Testis (tissue), 3 donors: ENCODE results near the gene TOE1. TPM values are rescaled to one million over a fixed set of nuclear protein-coding genes. Genes with fewer than 3 reads are reported as not detected.

Experiments used
- DNase-seq: peaks from one replicate; pipeline ENCODE4 v3.0.0-alpha.2; 2019
- H3K27ac ChIP-seq, 2 donors: fragments of 200-600 bp; sonication (generic); one replicate each; pipeline ENCODE4 v1.5.1; 2019
- H3K27me3 ChIP-seq: fragments of 200-600 bp; sonication (generic); one replicate; pipeline ENCODE4 v1.5.1; 2019
- H3K36me3 ChIP-seq: fragments of 200-600 bp; sonication (generic); one replicate; pipeline ENCODE4 v1.5.1; 2017; ENCODE audit warnings: low read depth; ENCODE audit errors: missing control alignments
- H3K4me1 ChIP-seq: fragments of 200-600 bp; sonication (generic); one replicate; pipeline ENCODE4 v1.5.1; 2019
- H3K4me3 ChIP-seq, 2 donors: fragments of 200-600 bp; sonication (generic); one replicate each; pipeline ENCODE4 v1.5.1; 2017 to 2019
- H3K9me3 ChIP-seq: fragments of 200-600 bp; sonication (generic); one replicate; pipeline ENCODE4 v1.5.1; 2017
- CTCF ChIP-seq, 3 experiments: fragments of 450-650 bp in 2 of 3; fragments of 200-600 bp in 1 of 3; sonication (generic) in 1 of 3; IDR thresholded peaks; one replicate each; pipeline ENCODE4 v1.5.1; 2016 to 2019; ENCODE audit warnings: antibody characterized with exemption in 3 of 3, mild to moderate bottlenecking in 2 of 3, moderate library complexity in 1 of 3
- POLR2A ChIP-seq: fragments of 450-650 bp; IDR thresholded peaks from one replicate; pipeline ENCODE4 v1.6.1; 2017; ENCODE audit warnings: antibody characterized with exemption, mild to moderate bottlenecking, moderate library complexity
- WGBS, 2 donors: methylation state at CpG; one replicate each; pipeline ENCODE4 v1.1.5; 2018; 5-methylcytosine and 5-hydroxymethylcytosine counted together
- intact Hi-C: fragments of 100-400 bp; cut with DNase I; formaldehyde crosslinking; loops from one replicate; pipeline ENCODE4 v1.15.1; 2023; ENCODE audit warnings: low total_unique reads
- polyA plus RNA-seq: library from polyadenylated mRNA; stranded (reverse); fragments of 350-450 nt; fragmentation: Illumina TruSeq; extraction: RNeasy Lipid Tissue Mini Kit (QIAGEN cat#74804); gene quantifications from one replicate; pipeline ENCODE4 v1.2.3, GENCODE V29; 2014; ENCODE audit warnings: low read depth, low replicate concordance; ENCODE audit not compliant: insufficient read depth
- total RNA-seq, 2 donors: library from RNA; depleted of rRNA; stranded (reverse); fragments of >200 nt; gene quantifications; one replicate each; pipeline ENCODE4 v1.2.3, GENCODE V29; 2016

TOE1 gene
- total and polyA plus RNA-seq, 3 donors from 2014 or later: 16.3 to 48.3 (median 25.1) TPM

- Histone ChIP-seq H3K36me3 (no peaks in the 10 kb centered on the region), H3K27ac (no peak overlapping the region), H3K27me3 (no peaks in the 10 kb centered on the region), H3K9me3 (no peaks in the 10 kb centered on the region), H3K4me1 (peaks cover 9% of the 10 kb centered on the region), H3K4me3 (no peak overlapping the region)
- DNase-seq: no peak
- 96 to 100% methylated on average over 1 to 18 of the region's 18 CpGs for WGBS, 2 donors
- TF ChIP-seq POLR2A (no peak), CTCF (IDR thresholded peaks at IDR 0.05) (no peak)
- intact Hi-C loops: no loop called here
These were observed 8.3 kb upstream of the TOE1 start for GRCh38 chr1:45331436-45332345.

GRCh38 chr1:45332346-45332720 lies 7.6 kb upstream of the TOE1 start:
- DNase-seq: no peak
- no peak for TF ChIP-seq POLR2A
- TF ChIP-seq CTCF (IDR thresholded peaks at IDR 0.05): no peak
- H3K4me1 ChIP-seq: peaks cover 3% of the 10 kb centered on the region
- H3K9me3 ChIP-seq: no peaks in the 10 kb centered on the region
- intact Hi-C loops: no loop called here
- H3K4me3 ChIP-seq: no peak overlapping the region
- H3K27me3 ChIP-seq: no peaks in the 10 kb centered on the region
- 60 to 96% methylated on average over 1 to 10 of the region's 10 CpGs for WGBS, 2 donors
- no peak overlapping the region for H3K27ac ChIP-seq
- no peaks in the 10 kb centered on the region for H3K36me3 ChIP-seq

- no peak for DNase-seq
- H3K36me3 ChIP-seq: no peaks in the 10 kb centered on the region
These were observed 5.4 kb upstream of the TOE1 start for GRCh38 chr1:45334308-45335245.

GRCh38 chr1:45335855-45336324 lies 4.1 kb upstream of the TOE1 start:
- no peaks in the 10 kb centered on the region for H3K9me3 ChIP-seq
- no peak for TF ChIP-seq POLR2A
- TF ChIP-seq CTCF (IDR thresholded peaks at IDR 0.05): no peak
- peaks cover 10% of the 10 kb centered on the region for H3K4me1 ChIP-seq
- no peak for DNase-seq
- H3K27me3 ChIP-seq: no peaks in the 10 kb centered on the region
- intact Hi-C loops: no loop called here
- H3K36me3 ChIP-seq: no peaks in the 10 kb centered on the region
- WGBS, 2 donors: 94 to 96% methylated on average over 4 of the region's 4 CpGs
- H3K27ac ChIP-seq: no peak overlapping the region
- H3K4me3 ChIP-seq: no peak overlapping the region

More at GRCh38 chr1:45334308-45335245, 5.4 kb upstream of the TOE1 start:
- no peaks in the 10 kb centered on the region for H3K27me3 ChIP-seq
- intact Hi-C loops: no loop called here
- H3K27ac ChIP-seq: no peak overlapping the region
- H3K4me1 ChIP-seq: peaks cover 7% of the 10 kb centered on the region
- no peaks in the 10 kb centered on the region for H3K9me3 ChIP-seq
- 64 to 70% methylated on average over 8 to 9 of the region's 9 CpGs for WGBS, 2 donors
- TF ChIP-seq CTCF (IDR thresholded peaks at IDR 0.05) (no peak), POLR2A (no peak)
- H3K4me3 ChIP-seq: no peak overlapping the region
